Neural progenitor cell (in vitro differentiated cells): ENCODE data around the gene TANC1. TPM values are rescaled to one million over a fixed set of nuclear protein-coding genes. Genes with fewer than 3 reads are reported as not detected.
A peak's percentile ranks its signal among the peaks of the same experiment; 100 is the strongest.

Source experiments
- DNase-seq: peaks from one replicate; pipeline ENCODE4 v3.0.0-alpha.2; 2016; ENCODE audit warnings: low spot score
- H2AFZ ChIP-seq: fragments of 200-600 bp; sonication (generic); replicated peaks from 2 replicates; pipeline ENCODE4 v1.6.1; 2016; ENCODE audit warnings: antibody characterized with exemption
- H3F3A ChIP-seq: fragments of 200-600 bp; sonication (generic); 2 replicates; pipeline ENCODE4 v1.6.1; 2016; ENCODE audit warnings: antibody characterized with exemption, low read depth
- H3K27ac ChIP-seq: fragments of 200-600 bp; sonication (generic); 2 replicates; pipeline ENCODE4 v1.5.1; 2016; ENCODE audit warnings: mild to moderate bottlenecking
- H3K27me3 ChIP-seq: fragments of 200-600 bp; sonication (generic); 2 replicates; pipeline ENCODE4 v1.6.1; 2016; ENCODE audit warnings: mild to moderate bottlenecking, moderate library complexity
- H3K36me3 ChIP-seq: fragments of 200-600 bp; sonication (generic); 2 replicates; pipeline ENCODE4 v1.5.1; 2016
- H3K4me1 ChIP-seq: fragments of 200-600 bp; sonication (generic); 2 replicates; pipeline ENCODE4 v1.6.1; 2016; ENCODE audit warnings: mixed run types
- H3K4me2 ChIP-seq: fragments of 200-600 bp; sonication (generic); 2 replicates; pipeline ENCODE4 v1.6.1; 2016
- H3K4me3 ChIP-seq: fragments of 200-600 bp; sonication (generic); 2 replicates; pipeline ENCODE4 v1.5.1; 2016
- H3K79me2 ChIP-seq: fragments of 200-600 bp; sonication (generic); 2 replicates; pipeline ENCODE4 v1.6.1; 2016; ENCODE audit warnings: low read depth
- H3K9ac ChIP-seq: fragments of 200-600 bp; sonication (generic); 2 replicates; pipeline ENCODE4 v1.6.1; 2016
- H3K9me3 ChIP-seq: fragments of 200-600 bp; sonication (generic); 2 replicates; pipeline ENCODE4 v1.5.1; 2016; ENCODE audit warnings: low read depth
- H4K20me1 ChIP-seq: fragments of 200-600 bp; sonication (generic); 2 replicates; pipeline ENCODE4 v1.6.1; 2016; ENCODE audit warnings: low read depth
- H3K27ac Mint-ChIP-seq: 3 replicates; pipeline ENCODE4 v1.8.0; 2021; ENCODE audit warnings: mixed read lengths
- H3K27me3 Mint-ChIP-seq: 2 replicates; pipeline ENCODE4 v1.8.0; 2022; ENCODE audit warnings: low read depth, mild to moderate bottlenecking, inconsistent platforms, moderate library complexity, mixed read lengths; ENCODE audit not compliant: insufficient read depth
- H3K36me3 Mint-ChIP-seq: 3 replicates; pipeline ENCODE4 v1.8.0; 2021; ENCODE audit warnings: mixed read lengths
- H3K4me1 Mint-ChIP-seq: 3 replicates; pipeline ENCODE4 v1.8.0; 2021; ENCODE audit warnings: mixed read lengths
- H3K4me3 Mint-ChIP-seq: 3 replicates; pipeline ENCODE4 v1.8.0; 2021; ENCODE audit warnings: mild to moderate bottlenecking, moderate library complexity, mixed read lengths
- H3K9me3 Mint-ChIP-seq: 3 replicates; pipeline ENCODE4 v1.8.0; 2020; ENCODE audit warnings: mixed read lengths
- EZH2 ChIP-seq: fragments of 200-600 bp; sonication (generic); IDR thresholded peaks from 2 replicates; pipeline ENCODE4 v1.6.1; 2017; ENCODE audit warnings: antibody characterized with exemption, mild to moderate bottlenecking, moderate library complexity
- EZH2phosphoT487 ChIP-seq: fragments of 200-600 bp; sonication (generic); IDR thresholded peaks from 2 replicates; pipeline ENCODE4 v1.6.1; 2017; ENCODE audit warnings: antibody characterized with exemption
- total RNA-seq: library from RNA; depleted of rRNA; stranded (reverse); fragments of >200 nt; gene quantifications from 2 replicates; pipeline ENCODE4 v1.2.3, GENCODE V29; 2015; ENCODE audit warnings: low replicate concordance
- TF ChIP-seq, protein P1 (sequence below): fragments of 200-600 bp; sonication (generic); IDR thresholded peaks from 2 replicates; pipeline ENCODE4 v1.5.1; 2017; ENCODE audit warnings: antibody characterized with exemption, mild to moderate bottlenecking

Gene TANC1
- total RNA-seq, 1 donor from 2014 or later, result 11.9 TPM

DNA sequence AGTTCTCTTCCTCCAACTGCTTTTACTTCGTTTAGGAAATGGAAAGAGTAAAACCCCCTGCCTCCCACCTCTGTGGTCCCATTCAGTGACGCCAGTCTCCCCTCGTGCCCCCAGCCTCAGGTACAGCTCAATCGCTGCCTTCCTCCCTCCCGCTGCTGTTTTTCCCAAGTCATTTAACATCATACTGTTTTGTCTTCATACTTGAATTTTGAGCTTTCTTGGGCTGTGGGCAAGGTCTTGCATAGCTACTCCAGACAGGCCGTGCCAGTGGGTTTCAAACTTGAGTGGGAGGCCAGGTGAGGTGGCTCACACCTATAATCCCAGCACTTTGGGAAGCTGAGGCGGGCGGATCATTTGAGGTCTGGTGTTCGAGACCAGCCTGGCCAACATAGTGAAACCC lies 155.3 kb downstream of the TANC1 start:
- no peak overlapping the region for H2AFZ ChIP-seq
- Mint-ChIP-seq H3K27ac (peak overlapping the region; percentile 1), H3K9me3 (no peaks in the 10 kb centered on the region), H3K27me3 (peaks cover 2% of the 10 kb centered on the region), H3K36me3 (peaks cover 7% of the 10 kb centered on the region), H3K4me1 (peaks cover 17% of the 10 kb centered on the region), H3K4me3 (no peak overlapping the region)
- H3K9ac ChIP-seq, result no peak overlapping the region
- H3K4me3 ChIP-seq, result no peak overlapping the region
- H3K36me3 ChIP-seq, result no peaks in the 10 kb centered on the region
- no peak overlapping the region for H3K4me2 ChIP-seq
- TF ChIP-seq EZH2phosphoT487 (no peak), EZH2 (no peak)
- TF ChIP-seq, protein P1, sequence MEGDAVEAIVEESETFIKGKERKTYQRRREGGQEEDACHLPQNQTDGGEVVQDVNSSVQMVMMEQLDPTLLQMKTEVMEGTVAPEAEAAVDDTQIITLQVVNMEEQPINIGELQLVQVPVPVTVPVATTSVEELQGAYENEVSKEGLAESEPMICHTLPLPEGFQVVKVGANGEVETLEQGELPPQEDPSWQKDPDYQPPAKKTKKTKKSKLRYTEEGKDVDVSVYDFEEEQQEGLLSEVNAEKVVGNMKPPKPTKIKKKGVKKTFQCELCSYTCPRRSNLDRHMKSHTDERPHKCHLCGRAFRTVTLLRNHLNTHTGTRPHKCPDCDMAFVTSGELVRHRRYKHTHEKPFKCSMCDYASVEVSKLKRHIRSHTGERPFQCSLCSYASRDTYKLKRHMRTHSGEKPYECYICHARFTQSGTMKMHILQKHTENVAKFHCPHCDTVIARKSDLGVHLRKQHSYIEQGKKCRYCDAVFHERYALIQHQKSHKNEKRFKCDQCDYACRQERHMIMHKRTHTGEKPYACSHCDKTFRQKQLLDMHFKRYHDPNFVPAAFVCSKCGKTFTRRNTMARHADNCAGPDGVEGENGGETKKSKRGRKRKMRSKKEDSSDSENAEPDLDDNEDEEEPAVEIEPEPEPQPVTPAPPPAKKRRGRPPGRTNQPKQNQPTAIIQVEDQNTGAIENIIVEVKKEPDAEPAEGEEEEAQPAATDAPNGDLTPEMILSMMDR, result no peak
- H3K79me2 ChIP-seq, result no peaks in the 10 kb centered on the region
- H4K20me1 ChIP-seq, result no peaks in the 10 kb centered on the region
- peaks cover 8% of the 10 kb centered on the region for H3K4me1 ChIP-seq
- H3K27ac ChIP-seq, result no peak overlapping the region
- H3K27me3 ChIP-seq, result no peaks in the 10 kb centered on the region
- no peaks in the 10 kb centered on the region for H3K9me3 ChIP-seq
- H3F3A ChIP-seq, result peaks cover 8% of the 10 kb centered on the region
- no peak for DNase-seq

DNA sequence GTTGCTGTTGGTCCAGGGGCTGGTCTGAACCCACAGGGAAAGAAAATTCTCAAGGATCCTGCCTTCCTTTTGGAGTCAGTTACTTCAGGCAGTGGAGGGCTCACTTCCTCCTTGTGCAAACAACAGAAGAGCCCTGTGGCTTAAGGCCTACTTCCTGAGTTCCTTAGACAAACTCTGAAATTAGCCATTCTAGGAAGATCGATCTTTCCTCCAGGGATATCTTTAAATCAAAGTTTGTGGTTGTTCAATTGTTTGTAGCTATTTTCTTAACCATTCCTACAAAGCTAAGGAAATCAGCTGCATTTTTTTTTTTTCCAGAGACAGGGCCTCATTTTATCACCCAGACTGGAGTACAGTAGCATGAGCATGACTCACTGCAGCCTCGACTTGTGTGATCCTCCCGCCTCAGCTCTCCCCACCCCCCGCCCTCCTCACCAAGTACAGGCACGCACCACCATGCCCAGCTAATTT lies 156.0 kb downstream of the TANC1 start:
- Mint-ChIP-seq H3K27me3 (peaks cover 2% of the 10 kb centered on the region), H3K4me3 (no peak overlapping the region), H3K36me3 (peaks cover 7% of the 10 kb centered on the region), H3K27ac (peak overlapping the region; percentile 20), H3K9me3 (no peaks in the 10 kb centered on the region), H3K4me1 (peaks cover 18% of the 10 kb centered on the region)
- no peak overlapping the region for H3K4me2 ChIP-seq
- H3K27me3 ChIP-seq, result no peaks in the 10 kb centered on the region
- no peaks in the 10 kb centered on the region for H4K20me1 ChIP-seq
- peak overlapping the region; percentile 43 for H2AFZ ChIP-seq
- H3K9ac ChIP-seq, result no peak overlapping the region
- H3K79me2 ChIP-seq, result no peaks in the 10 kb centered on the region
- TF ChIP-seq EZH2 (no peak), EZH2phosphoT487 (no peak)
- TF ChIP-seq, protein P1, result no peak
- peaks cover 11% of the 10 kb centered on the region for H3F3A ChIP-seq
- no peak for DNase-seq
- no peak overlapping the region for H3K4me3 ChIP-seq
- peaks cover 15% of the 10 kb centered on the region for H3K4me1 ChIP-seq
- no peaks in the 10 kb centered on the region for H3K36me3 ChIP-seq
- no peaks in the 10 kb centered on the region for H3K9me3 ChIP-seq
- H3K27ac ChIP-seq, result no peak overlapping the region

DNA sequence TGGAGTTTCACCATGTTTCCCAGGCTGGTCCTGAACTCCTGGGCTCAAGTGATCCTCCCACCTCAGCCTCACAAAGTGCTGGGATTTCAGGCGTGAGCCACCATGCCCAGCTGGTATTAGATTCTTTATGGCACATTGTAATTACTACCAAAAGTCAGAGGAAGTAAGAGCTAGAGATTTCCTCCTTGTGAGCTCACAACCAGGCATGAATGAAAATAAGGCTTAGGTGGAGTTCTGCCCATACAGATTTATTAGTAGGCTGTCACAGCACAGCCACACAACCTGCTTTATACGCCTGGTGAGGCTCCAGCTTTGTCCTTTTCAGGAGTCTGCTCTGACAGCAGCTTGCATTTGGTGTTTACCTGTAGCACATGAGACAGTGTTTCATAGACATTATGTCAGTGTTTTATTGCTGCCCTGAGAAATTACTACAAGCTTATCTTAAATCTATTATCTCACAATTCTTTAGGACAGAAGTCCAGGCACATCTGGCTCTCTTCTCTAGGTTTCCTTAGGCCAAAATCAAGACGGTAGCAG lies 156.6 kb downstream of the TANC1 start:
- Mint-ChIP-seq H3K36me3 (peaks cover 7% of the 10 kb centered on the region), H3K4me3 (no peak overlapping the region), H3K27me3 (peaks cover 2% of the 10 kb centered on the region), H3K9me3 (no peaks in the 10 kb centered on the region), H3K4me1 (peaks cover 20% of the 10 kb centered on the region), H3K27ac (no peak overlapping the region)
- peaks cover 15% of the 10 kb centered on the region for H3K4me1 ChIP-seq
- no peak overlapping the region for H2AFZ ChIP-seq
- peaks cover 11% of the 10 kb centered on the region for H3F3A ChIP-seq
- H3K27me3 ChIP-seq, result no peaks in the 10 kb centered on the region
- H3K4me3 ChIP-seq, result no peak overlapping the region
- no peaks in the 10 kb centered on the region for H3K79me2 ChIP-seq
- H3K9me3 ChIP-seq, result no peaks in the 10 kb centered on the region
- no peak overlapping the region for H3K4me2 ChIP-seq
- no peak overlapping the region for H3K27ac ChIP-seq
- H4K20me1 ChIP-seq, result no peaks in the 10 kb centered on the region
- no peaks in the 10 kb centered on the region for H3K36me3 ChIP-seq
- no peak overlapping the region for H3K9ac ChIP-seq
- no peak for DNase-seq
- TF ChIP-seq EZH2phosphoT487 (no peak), EZH2 (no peak)
- TF ChIP-seq, protein P1, result no peak
